Measurements from ENCODE around the gene TCTN2.
A peak's percentile ranks its signal among the peaks of the same experiment; 100 is the strongest.

TCTN2 gene
- long read RNA-seq, partial matches to known transcripts: 0 of 1 reads
- long read RNA-seq, other reads (novel, unspliced or antisense): 1 of 1 reads

DNA sequence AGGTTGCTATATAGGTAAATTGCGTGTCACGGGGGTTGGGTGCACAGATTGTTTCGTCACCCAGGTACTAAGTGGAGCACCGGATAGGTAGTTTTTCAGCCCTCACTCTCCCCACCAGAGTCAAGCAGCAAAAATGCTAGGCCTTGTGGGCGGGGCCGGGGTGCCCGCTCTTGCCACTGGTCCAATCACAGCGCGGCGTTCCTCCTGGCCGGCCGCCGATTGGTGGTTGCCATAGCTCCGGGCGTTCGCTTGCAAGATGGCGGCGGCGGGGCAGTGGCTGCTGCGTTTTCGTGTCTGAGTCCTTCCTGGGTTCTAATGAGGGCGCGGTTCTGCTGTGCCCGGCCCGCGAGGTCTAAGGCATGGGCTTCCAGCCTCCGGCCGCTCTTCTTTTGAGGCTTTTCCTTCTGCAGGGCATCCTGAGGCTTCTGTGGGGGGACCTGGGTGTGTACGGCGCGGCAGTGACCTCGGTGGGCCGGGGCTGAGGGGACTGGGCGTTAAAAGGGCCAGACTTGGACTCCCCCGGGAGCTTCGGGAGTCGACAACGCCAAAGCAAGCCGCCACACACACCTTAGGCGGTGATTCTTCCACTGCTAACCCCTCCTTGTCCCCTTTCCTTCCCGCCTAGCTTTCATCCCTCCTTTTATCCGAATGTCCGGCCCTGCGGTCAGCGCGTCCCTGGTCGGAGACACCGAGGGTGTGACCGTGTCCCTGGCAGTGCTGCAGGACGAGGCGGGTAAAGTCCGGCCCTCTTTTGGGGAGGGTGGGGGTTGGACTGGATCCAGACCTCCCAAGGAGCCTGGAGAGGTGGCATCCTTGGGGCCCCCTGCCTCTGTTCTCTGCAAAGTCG is at the start of gene TCTN2:
Gene TCTN2, plus strand, starts transcription at position 232 of the 847 bp plus-strand sequence. Its CDS starts 128 bp downstream, at position 360.
- no peak for TF ChIP-seq GABPA (IDR thresholded peaks at IDR 0.05; ENCODE audit: low read depth)
- TF ChIP-seq SPI1 (IDR thresholded peaks at IDR 0.05; ENCODE audit: borderline replicate concordance, low read depth): no peak
- no peak for TF ChIP-seq CTCF (IDR thresholded peaks at IDR 0.05; ENCODE audit: insufficient read depth, low read length)
- TF ChIP-seq, protein P1, sequence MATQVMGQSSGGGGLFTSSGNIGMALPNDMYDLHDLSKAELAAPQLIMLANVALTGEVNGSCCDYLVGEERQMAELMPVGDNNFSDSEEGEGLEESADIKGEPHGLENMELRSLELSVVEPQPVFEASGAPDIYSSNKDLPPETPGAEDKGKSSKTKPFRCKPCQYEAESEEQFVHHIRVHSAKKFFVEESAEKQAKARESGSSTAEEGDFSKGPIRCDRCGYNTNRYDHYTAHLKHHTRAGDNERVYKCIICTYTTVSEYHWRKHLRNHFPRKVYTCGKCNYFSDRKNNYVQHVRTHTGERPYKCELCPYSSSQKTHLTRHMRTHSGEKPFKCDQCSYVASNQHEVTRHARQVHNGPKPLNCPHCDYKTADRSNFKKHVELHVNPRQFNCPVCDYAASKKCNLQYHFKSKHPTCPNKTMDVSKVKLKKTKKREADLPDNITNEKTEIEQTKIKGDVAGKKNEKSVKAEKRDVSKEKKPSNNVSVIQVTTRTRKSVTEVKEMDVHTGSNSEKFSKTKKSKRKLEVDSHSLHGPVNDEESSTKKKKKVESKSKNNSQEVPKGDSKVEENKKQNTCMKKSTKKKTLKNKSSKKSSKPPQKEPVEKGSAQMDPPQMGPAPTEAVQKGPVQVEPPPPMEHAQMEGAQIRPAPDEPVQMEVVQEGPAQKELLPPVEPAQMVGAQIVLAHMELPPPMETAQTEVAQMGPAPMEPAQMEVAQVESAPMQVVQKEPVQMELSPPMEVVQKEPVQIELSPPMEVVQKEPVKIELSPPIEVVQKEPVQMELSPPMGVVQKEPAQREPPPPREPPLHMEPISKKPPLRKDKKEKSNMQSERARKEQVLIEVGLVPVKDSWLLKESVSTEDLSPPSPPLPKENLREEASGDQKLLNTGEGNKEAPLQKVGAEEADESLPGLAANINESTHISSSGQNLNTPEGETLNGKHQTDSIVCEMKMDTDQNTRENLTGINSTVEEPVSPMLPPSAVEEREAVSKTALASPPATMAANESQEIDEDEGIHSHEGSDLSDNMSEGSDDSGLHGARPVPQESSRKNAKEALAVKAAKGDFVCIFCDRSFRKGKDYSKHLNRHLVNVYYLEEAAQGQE (IDR thresholded peaks at IDR 0.05; ENCODE audit: insufficient replicate concordance, low read depth): no peak
- TF ChIP-seq POLR2AphosphoS5 (IDR thresholded peaks at IDR 0.05; ENCODE audit: low read depth): no peak; the same call in 1 of the 2 replicates
- peak within 1 kb of the TSS; percentile 77 for H3K4me3 ChIP-seq (replicated peaks; ENCODE audit: insufficient read depth, low read length)
- no peak within 1 kb of the TSS for H3K27ac ChIP-seq (replicated peaks)
- peak; percentile 74 to 92 for DNase-seq (ENCODE audit: low read depth in 1 of 2, low spot score in 1 of 2)
- H3K27me3 ChIP-seq (ENCODE audit: insufficient read depth, poor library complexity, severe bottlenecking): no peaks in the 10 kb centered on the region

- no peak for DNase-seq (ENCODE audit: low read depth in 1 of 2, low spot score in 1 of 2)
- Histone ChIP-seq H3K4me3 (replicated peaks; ENCODE audit: insufficient read depth, low read length) (no peak overlapping the region), H3K27ac (replicated peaks) (no peak overlapping the region), H3K27me3 (ENCODE audit: insufficient read depth, poor library complexity, severe bottlenecking) (no peaks in the 10 kb centered on the region)
- no peak for TF ChIP-seq GABPA (IDR thresholded peaks at IDR 0.05; ENCODE audit: low read depth)
- no peak for TF ChIP-seq SPI1 (IDR thresholded peaks at IDR 0.05; ENCODE audit: borderline replicate concordance, low read depth)
- peak; percentile 32; the same call in 1 of the 2 replicates for TF ChIP-seq POLR2AphosphoS5 (IDR thresholded peaks at IDR 0.05; ENCODE audit: low read depth)
Measured at GRCh38 chr12:123621619-123622530, 49.0 kb upstream of the TCTN2 start.

- Histone ChIP-seq H3K27ac (replicated peaks) (peak within 1 kb of the TSS; percentile 90), H3K27me3 (ENCODE audit: insufficient read depth, poor library complexity, severe bottlenecking) (no peaks in the 10 kb centered on the region), H3K4me3 (replicated peaks; ENCODE audit: insufficient read depth, low read length) (peak within 1 kb of the TSS; percentile 99)
- peak; percentile 95 to 98 for DNase-seq (ENCODE audit: low read depth in 1 of 2, low spot score in 1 of 2)
- TF ChIP-seq, protein P1 (IDR thresholded peaks at IDR 0.05; ENCODE audit: insufficient replicate concordance, low read depth): peak; percentile 64
- peak; percentile 87 for TF ChIP-seq SPI1 (IDR thresholded peaks at IDR 0.05; ENCODE audit: borderline replicate concordance, low read depth)
- no peak for TF ChIP-seq CTCF (IDR thresholded peaks at IDR 0.05; ENCODE audit: insufficient read depth, low read length)
- TF ChIP-seq POLR2AphosphoS5 (IDR thresholded peaks at IDR 0.05; ENCODE audit: low read depth): peak; percentile 96
- TF ChIP-seq GABPA (IDR thresholded peaks at IDR 0.05; ENCODE audit: low read depth): peak; percentile 99
Measured at GRCh38 chr12:123633379-123634141, 37.4 kb upstream of the TCTN2 start, which contains the start of the genes EIF2B1 and GTF2H3. Gene EIF2B1 (minus strand): TSS chr12:123633686. CDS start chr12:123633557, 129 bp downstream. Gene GTF2H3 (plus strand): TSS chr12:123633829. CDS start chr12:123633860, 31 bp downstream.

All from HL-60 (cell line).